GM23338 (cell line): ENCODE data around the gene ANTXR1. TPM values are rescaled to one million over a fixed set of nuclear protein-coding genes. Genes with fewer than 3 reads are reported as not detected.

Experiments used
- ATAC-seq: fragments of 200-7000 bp; cut with Tn5 transposase; 3 replicates; pipeline ENCODE4 v1.9.1; 2020
- DNase-seq: peaks from one replicate; pipeline ENCODE4 v3.0.0-alpha.2; 2015; ENCODE audit warnings: low spot score
- H2AFZ ChIP-seq: fragments of 200-600 bp; sonication (generic); 2 replicates; pipeline ENCODE4 v1.8.0; 2016; ENCODE audit warnings: antibody characterized with exemption, mild to moderate bottlenecking, moderate library complexity
- H3F3A ChIP-seq: fragments of 200-600 bp; sonication (generic); replicated peaks from 2 replicates; pipeline ENCODE4 v1.8.0; 2017; ENCODE audit warnings: antibody characterized with exemption, mixed run types, low read depth
- H3K27ac ChIP-seq: fragments of 200-600 bp; sonication (generic); 2 replicates; pipeline ENCODE4 v1.6.1; 2016; ENCODE audit warnings: low read depth
- H3K27me3 ChIP-seq: fragments of 200-600 bp; sonication (generic); 2 replicates; pipeline ENCODE4 v1.8.0; 2016; ENCODE audit warnings: mild to moderate bottlenecking, mixed run types, moderate library complexity; ENCODE audit not compliant: insufficient read depth
- H3K36me3 ChIP-seq: fragments of 200-600 bp; sonication (generic); 2 replicates; pipeline ENCODE4 v1.8.0; 2016; ENCODE audit warnings: mild to moderate bottlenecking; ENCODE audit not compliant: insufficient read depth
- H3K4me1 ChIP-seq: fragments of 200-600 bp; sonication (generic); 2 replicates; pipeline ENCODE4 v1.8.0; 2016; ENCODE audit warnings: mild to moderate bottlenecking, moderate library complexity; ENCODE audit not compliant: insufficient read depth
- H3K4me2 ChIP-seq: fragments of 200-600 bp; sonication (generic); 2 replicates; pipeline ENCODE4 v1.7.1; 2017; ENCODE audit warnings: mixed run types
- H3K4me3 ChIP-seq: fragments of 200-600 bp; sonication (generic); 2 replicates; pipeline ENCODE4 v1.6.1; 2016; ENCODE audit warnings: mixed run types
- H3K79me2 ChIP-seq: fragments of 200-600 bp; sonication (generic); replicated peaks from 2 replicates; pipeline ENCODE4 v1.8.0; 2017; ENCODE audit warnings: mild to moderate bottlenecking; ENCODE audit not compliant: insufficient read depth
- H3K9me2 ChIP-seq: fragments of 200-600 bp; sonication (generic); 2 replicates; pipeline ENCODE4 v1.8.0; 2017; ENCODE audit not compliant: insufficient read depth
- H4K20me1 ChIP-seq: fragments of 200-600 bp; sonication (generic); replicated peaks from 2 replicates; pipeline ENCODE4 v1.8.0; 2017; ENCODE audit warnings: mild to moderate bottlenecking; ENCODE audit not compliant: insufficient read depth
- H3K27ac Mint-ChIP-seq: 2 replicates; pipeline ENCODE4 v1.8.0; 2020; ENCODE audit warnings: inconsistent platforms, mild to moderate bottlenecking, moderate library complexity, mixed read lengths
- H3K27me3 Mint-ChIP-seq: 3 replicates; pipeline ENCODE4 v1.8.0; 2022; ENCODE audit warnings: low read depth, mild to moderate bottlenecking, moderate library complexity, mixed read lengths, inconsistent platforms; ENCODE audit not compliant: insufficient read depth, poor library complexity
- H3K36me3 Mint-ChIP-seq: 3 replicates; pipeline ENCODE4 v1.8.0; 2021; ENCODE audit warnings: low read depth, mild to moderate bottlenecking, inconsistent platforms, moderate library complexity, mixed read lengths
- H3K4me1 Mint-ChIP-seq: 3 replicates; pipeline ENCODE4 v1.8.0; 2020; ENCODE audit warnings: mild to moderate bottlenecking, inconsistent platforms, mixed read lengths
- H3K4me3 Mint-ChIP-seq: 3 replicates; pipeline ENCODE4 v1.8.0; 2021; ENCODE audit warnings: moderate library complexity, mild to moderate bottlenecking, inconsistent platforms, mixed read lengths
- H3K9me3 Mint-ChIP-seq: 3 replicates; pipeline ENCODE4 v1.8.0; 2020; ENCODE audit warnings: moderate library complexity, mild to moderate bottlenecking, inconsistent platforms, mixed read lengths
- CTCF ChIP-seq, 2 experiments: fragments of 200-600 bp in 1 of 2; sonication (generic) in 1 of 2; conservative IDR thresholded peaks; 2 replicates each; pipeline versions ENCODE4 v1.5.1 to v1.6.1; 2016 to 2017; ENCODE audit warnings: antibody characterized with exemption in 2 of 2, low read depth in 2 of 2, mild to moderate bottlenecking in 2 of 2, moderate library complexity in 1 of 2
- EZH2 ChIP-seq: fragments of 200-600 bp; sonication (generic); IDR thresholded peaks from one replicate; pipeline ENCODE4 v1.8.0; 2017; ENCODE audit warnings: antibody characterized with exemption, mild to moderate bottlenecking, low read depth; ENCODE audit not compliant: unreplicated experiment
- JUNB ChIP-seq: IDR thresholded peaks from one replicate; pipeline ENCODE4 v1.6.1; 2016; ENCODE audit warnings: antibody characterized with exemption; ENCODE audit not compliant: unreplicated experiment
- NANOG ChIP-seq: IDR thresholded peaks from 2 replicates; pipeline ENCODE4 v1.6.1; 2016; ENCODE audit warnings: antibody characterized with exemption, borderline replicate concordance
- STAT1 ChIP-seq: IDR thresholded peaks from one replicate; pipeline ENCODE4 v1.6.1; 2016; ENCODE audit warnings: antibody characterized with exemption; ENCODE audit not compliant: unreplicated experiment
- ZNF114 ChIP-seq: fragments of 250-450 bp; sonication (Bioruptor Pico); IDR thresholded peaks from 2 replicates; pipeline ENCODE4 v1.5.0; 2020; ENCODE audit warnings: mild to moderate bottlenecking, moderate library complexity
- ZNF331 ChIP-seq: fragments of 250-450 bp; sonication (Bioruptor Pico); IDR thresholded peaks from 2 replicates; pipeline ENCODE4 v1.5.0; 2020; ENCODE audit warnings: low read depth, mild to moderate bottlenecking, moderate library complexity
- polyA plus RNA-seq: library from polyadenylated mRNA; unstranded; fragments of >200 nt; fragmentation: Nextera tagmentation; extraction: Ambion mirVana; gene quantifications from 2 replicates; pipeline ENCODE4 v1.2.1, GENCODE V29; 2016
- total RNA-seq: library from RNA; depleted of rRNA; stranded (reverse); fragments of >200 nt; shearing (Covaris generic); gene quantifications from 2 replicates; pipeline ENCODE4 v1.2.3, GENCODE V29; 2014
- TF ChIP-seq, protein P1 (sequence below): IDR thresholded peaks from one replicate; pipeline ENCODE4 v1.6.1; 2018; ENCODE audit warnings: antibody characterized with exemption; ENCODE audit not compliant: unreplicated experiment

Gene ANTXR1
- total and polyA plus RNA-seq, 2 experiments from 2014 or later = 16.1 to 23.1 TPM

GRCh38 chr2:69147841-69148533, 135.0 kb downstream of the ANTXR1 start (continued):
- TF ChIP-seq, protein P1, sequence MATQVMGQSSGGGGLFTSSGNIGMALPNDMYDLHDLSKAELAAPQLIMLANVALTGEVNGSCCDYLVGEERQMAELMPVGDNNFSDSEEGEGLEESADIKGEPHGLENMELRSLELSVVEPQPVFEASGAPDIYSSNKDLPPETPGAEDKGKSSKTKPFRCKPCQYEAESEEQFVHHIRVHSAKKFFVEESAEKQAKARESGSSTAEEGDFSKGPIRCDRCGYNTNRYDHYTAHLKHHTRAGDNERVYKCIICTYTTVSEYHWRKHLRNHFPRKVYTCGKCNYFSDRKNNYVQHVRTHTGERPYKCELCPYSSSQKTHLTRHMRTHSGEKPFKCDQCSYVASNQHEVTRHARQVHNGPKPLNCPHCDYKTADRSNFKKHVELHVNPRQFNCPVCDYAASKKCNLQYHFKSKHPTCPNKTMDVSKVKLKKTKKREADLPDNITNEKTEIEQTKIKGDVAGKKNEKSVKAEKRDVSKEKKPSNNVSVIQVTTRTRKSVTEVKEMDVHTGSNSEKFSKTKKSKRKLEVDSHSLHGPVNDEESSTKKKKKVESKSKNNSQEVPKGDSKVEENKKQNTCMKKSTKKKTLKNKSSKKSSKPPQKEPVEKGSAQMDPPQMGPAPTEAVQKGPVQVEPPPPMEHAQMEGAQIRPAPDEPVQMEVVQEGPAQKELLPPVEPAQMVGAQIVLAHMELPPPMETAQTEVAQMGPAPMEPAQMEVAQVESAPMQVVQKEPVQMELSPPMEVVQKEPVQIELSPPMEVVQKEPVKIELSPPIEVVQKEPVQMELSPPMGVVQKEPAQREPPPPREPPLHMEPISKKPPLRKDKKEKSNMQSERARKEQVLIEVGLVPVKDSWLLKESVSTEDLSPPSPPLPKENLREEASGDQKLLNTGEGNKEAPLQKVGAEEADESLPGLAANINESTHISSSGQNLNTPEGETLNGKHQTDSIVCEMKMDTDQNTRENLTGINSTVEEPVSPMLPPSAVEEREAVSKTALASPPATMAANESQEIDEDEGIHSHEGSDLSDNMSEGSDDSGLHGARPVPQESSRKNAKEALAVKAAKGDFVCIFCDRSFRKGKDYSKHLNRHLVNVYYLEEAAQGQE = no peak
- TF ChIP-seq CTCF (conservative IDR thresholded peaks at IDR 0.05; ENCODE audit: low read depth in 2 of 2) = no peak
- TF ChIP-seq ZNF114 (CRISPR knock-in tag) = no peak
- TF ChIP-seq ZNF331 (CRISPR knock-in tag) = no peak
- TF ChIP-seq NANOG = no peak
- no peak for TF ChIP-seq STAT1

- H3K4me2 ChIP-seq = no peak overlapping the region
- H4K20me1 ChIP-seq = no peaks in the 10 kb centered on the region; the same call in 1 of the 2 replicates
- Mint-ChIP-seq H3K9me3 (no peaks in the 10 kb centered on the region; the same call in 2 of the 3 replicates), H3K27me3 (peaks cover 2% of the 10 kb centered on the region), H3K4me3 (no peak overlapping the region), H3K27ac (no peak overlapping the region; the same call in 1 of the 2 replicates), H3K36me3 (peaks cover 13% of the 10 kb centered on the region), H3K4me1 (peaks cover 24% of the 10 kb centered on the region)
- peak; percentile 93 for ATAC-seq
- no peak overlapping the region for H2AFZ ChIP-seq
- H3F3A ChIP-seq = no peaks in the 10 kb centered on the region
- DNase-seq = peak; percentile 78
- no peak overlapping the region for H3K4me3 ChIP-seq
- no peaks in the 10 kb centered on the region for H3K27me3 ChIP-seq
- no peaks in the 10 kb centered on the region for H3K9me2 ChIP-seq
- no peaks in the 10 kb centered on the region for H3K79me2 ChIP-seq
- H3K27ac ChIP-seq = peak overlapping the region; percentile 72; the same call in 1 of the 2 replicates
- H3K4me1 ChIP-seq = peaks cover 4% of the 10 kb centered on the region
- H3K36me3 ChIP-seq = no peaks in the 10 kb centered on the region
- TF ChIP-seq JUNB = no peak
- no peak for TF ChIP-seq STAT1
- TF ChIP-seq ZNF331 (CRISPR knock-in tag) = no peak
- no peak for TF ChIP-seq NANOG
- no peak for TF ChIP-seq EZH2
- TF ChIP-seq CTCF (conservative IDR thresholded peaks at IDR 0.05; ENCODE audit: low read depth in 2 of 2) = no peak
- TF ChIP-seq, protein P1 = no peak
Observed at GRCh38 chr2:69149631-69150215, 136.7 kb downstream of the ANTXR1 start.
